Renal cortical epithelial cell (primary cell): ENCODE results near the gene GPR68. TPM values are rescaled to one million over a fixed set of nuclear protein-coding genes. Genes with fewer than 3 reads are reported as not detected.
A peak's percentile ranks its signal among the peaks of the same experiment; 100 is the strongest.

Source experiments
- DNase-seq: peaks from one replicate; pipeline ENCODE4 v3.0.0-alpha.2; 2011; ENCODE audit warnings: low read depth
- total RNA-seq: library from RNA; depleted of rRNA; stranded (reverse); fragments of >200 nt; gene quantifications from 2 replicates; pipeline ENCODE4 v1.2.3, GENCODE V29; 2014

The GPR68 gene
- total RNA-seq, result 3.0 and 3.6 TPM in 2 replicates

DNA sequence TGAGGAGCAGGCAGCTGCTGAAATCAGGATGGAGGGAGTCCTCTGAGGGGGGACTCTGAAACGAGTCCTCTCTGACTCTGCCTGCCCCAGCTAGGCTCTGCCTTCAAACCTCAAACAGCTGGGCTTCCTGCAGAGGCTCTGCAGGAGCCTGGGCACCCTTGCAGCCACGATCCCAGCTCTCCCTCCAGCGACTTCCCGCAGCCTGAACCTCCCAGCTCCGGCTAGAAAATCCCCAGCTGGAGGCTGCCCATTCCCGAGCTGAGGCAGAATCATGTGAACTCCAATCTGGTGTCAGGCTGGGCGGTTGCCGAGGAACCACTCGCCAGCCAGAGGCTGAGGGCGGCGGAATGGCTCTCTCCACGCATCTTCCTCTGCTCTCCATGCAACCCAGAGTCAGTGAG, at the start of gene GPR68:
Gene GPR68, minus strand, starts transcription at position 204 of the 401 bp plus-strand sequence. CDS start 9,654 bp downstream, outside the sequence.
- DNase-seq, result peak; percentile 59

GRCh38 chr14:91294153-91294552, 49.6 kb upstream of the GPR68 start:
- DNase-seq, result no peak

DNA sequence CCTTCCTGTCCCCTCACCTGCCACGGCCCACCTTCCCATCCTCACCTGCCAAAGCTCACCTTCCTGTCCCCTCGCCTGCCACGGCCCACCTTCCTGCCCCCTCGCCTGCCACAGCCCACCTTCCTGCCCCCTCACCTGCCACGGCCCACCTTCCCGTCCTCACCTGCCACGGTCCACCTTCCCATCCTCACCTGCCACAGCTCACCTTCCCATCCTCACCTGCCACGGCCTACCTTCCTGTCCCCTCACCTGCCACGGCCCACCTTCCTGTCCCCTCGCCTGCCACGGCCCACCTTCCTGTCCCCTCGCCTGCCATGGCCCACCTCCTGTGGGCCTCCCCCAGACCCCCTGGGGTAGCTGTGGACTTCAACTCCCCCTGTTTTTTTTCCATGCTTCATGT, 48.8 kb upstream of the GPR68 start:
- no peak for DNase-seq

GRCh38 chr14:91292491-91292890, 48.0 kb upstream of the GPR68 start:
- no peak for DNase-seq

DNA sequence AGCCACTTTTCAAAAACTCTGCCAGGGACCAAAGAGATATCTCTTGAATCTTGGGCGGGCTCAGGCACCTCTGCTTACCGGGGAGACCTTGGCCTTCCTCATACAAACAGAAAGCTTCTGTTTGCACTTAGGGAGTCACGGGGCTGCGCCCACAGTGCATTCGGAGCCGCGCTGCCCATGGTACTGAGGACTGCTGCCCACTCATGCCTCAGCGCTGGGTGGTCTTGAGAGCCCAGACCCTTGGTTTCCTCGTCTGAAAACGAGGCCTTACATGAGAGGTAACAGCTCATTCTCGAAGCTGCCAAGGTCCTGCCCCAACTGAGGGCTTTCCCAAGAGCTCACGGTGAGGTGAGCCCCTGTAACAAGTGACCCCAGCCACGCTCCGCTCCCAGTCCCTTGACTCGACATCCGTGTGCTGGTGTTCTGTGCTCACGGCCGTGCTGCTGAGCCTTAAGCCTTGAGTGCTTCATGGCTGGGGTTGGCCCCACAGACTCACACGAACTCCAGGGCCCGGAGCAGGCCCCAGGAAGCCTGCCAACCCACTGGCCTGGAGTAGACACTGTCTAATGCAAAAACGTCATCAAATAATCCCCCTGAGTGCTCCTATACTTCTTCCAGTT, 47.4 kb upstream of the GPR68 start:
- no peak for DNase-seq

DNA sequence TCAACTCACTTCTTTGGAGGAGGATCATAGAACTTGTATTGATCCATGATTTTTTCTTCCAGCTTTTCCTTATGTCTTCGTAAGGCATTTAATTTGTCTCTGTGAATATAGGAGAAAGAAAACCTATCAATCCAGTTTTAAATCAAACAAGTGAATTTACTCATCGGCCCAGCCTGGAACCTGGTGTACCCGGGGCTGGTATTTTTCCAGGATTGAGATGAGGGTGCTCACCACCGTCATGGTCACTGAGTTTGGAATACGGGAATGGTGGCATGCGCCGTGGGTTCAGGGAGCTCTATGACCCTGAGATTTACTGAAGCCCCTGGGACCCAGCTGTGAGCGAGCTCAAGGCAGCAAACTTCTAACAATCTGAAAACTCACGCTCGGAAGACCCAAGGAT, 46.5 kb upstream of the GPR68 start:
- DNase-seq, result no peak

DNA sequence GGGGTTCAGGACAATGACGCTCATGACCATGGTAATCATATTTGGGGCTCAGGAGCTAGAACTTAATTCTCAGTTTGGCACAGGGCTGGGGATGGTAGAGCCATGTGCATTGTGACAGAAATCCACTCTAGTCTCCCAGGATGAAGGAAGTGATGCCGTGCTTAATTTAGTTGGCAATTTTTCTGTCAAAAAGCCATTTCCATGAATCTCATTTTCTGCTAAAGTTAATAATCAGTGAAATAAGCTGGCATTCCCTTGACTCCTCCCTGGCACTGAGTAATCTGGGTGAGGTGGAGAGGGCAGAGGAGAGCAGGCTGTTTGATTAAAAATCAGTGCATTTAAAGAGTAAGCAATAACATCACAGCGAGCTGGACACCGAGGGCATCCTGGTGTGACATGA, 45.0 kb upstream of the GPR68 start:
- DNase-seq, result peak; percentile 16

DNA sequence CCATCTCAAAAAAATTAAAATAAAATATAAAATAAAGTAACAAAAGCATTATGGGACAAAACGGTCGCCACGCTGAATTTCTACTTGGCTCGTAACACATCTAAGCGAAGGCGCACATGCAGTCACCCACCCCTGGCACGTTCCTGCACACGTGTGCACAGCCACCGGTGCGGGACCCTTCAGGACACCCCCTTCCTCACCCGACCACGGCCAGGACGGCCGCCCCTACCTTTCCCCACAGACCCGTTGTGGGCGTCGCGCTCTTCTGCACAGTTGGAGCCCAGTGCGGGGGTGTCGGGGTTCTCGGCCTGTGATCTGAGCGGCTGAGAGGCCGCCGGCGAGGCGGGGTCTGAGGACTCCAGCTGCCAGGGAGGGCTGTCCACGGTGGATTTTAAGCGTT, 44.4 kb upstream of the GPR68 start:
- DNase-seq, result no peak

DNA sequence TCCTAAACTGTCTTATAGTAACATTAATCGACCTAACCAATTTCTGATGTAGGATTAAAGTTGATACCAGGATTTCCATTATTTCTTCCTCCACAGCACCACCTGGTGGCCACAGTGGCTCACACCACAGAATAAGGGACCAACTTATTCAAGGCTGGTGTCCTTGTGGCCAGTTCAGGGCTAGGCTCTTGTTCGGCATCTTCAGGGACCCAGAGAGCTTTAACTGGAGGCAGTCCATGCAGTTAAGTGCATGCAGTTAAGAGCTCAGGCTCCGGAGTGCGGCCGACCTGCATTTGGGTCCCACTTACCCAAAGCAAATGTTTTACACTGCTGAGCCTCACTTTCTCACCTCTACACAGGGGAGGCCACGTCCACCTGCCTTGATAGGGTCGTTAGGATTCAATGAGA, 42.0 kb upstream of the GPR68 start:
- peak; percentile 65 for DNase-seq

- DNase-seq, result no peak
These were observed 40.5 kb upstream of the GPR68 start for GRCh38 chr14:91284791-91285548.

DNA sequence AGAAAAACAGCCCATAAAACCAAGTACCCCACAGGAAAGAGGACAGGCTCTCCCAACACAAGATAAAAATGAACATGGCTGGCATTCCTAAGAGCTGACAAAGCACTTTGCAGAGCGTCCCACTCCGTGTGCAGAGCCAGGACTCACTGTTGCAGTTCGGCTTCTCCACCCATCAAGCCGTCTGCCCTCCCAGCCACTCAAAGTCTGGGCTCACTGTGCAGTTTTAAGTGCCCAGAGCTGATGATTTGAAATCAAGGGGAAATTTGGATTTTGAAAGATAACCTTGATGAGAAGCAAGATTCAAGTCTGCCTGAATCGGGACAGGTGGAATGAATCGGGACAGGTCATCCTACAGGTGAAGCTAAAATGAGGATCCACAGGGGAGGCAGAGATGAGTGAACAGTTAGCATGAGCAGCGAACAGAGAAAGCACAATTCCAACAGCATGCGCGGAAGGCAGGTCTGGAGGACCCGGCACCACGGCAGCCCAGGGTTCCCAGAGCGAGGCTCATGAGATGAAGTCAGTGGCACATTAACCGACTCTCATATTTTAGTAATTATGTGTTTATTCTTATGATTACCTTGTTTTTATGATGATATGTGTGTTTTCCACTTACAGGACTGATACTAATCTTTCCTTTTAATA, 39.8 kb upstream of the GPR68 start:
- DNase-seq, result peak; percentile 47

DNA sequence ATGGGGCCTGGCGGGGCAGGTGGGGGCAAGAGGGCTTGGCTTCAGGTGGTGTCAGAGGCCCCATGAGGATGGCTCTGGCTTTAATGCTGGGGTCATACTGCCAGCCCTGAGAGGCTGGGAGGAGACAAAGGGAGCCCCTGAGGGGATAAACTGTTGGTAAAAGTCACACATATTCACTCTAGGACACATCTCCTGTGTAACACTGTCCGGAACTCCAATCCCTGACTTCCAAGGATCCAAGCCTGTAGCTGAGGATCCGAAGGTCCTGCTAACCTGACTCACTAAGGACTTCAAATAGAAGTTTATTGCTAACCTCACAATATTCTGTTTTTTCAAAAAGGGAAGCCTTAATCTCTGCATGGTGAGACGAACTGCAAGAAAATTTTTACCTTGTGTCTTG, 39.2 kb upstream of the GPR68 start:
- DNase-seq, result no peak

DNA sequence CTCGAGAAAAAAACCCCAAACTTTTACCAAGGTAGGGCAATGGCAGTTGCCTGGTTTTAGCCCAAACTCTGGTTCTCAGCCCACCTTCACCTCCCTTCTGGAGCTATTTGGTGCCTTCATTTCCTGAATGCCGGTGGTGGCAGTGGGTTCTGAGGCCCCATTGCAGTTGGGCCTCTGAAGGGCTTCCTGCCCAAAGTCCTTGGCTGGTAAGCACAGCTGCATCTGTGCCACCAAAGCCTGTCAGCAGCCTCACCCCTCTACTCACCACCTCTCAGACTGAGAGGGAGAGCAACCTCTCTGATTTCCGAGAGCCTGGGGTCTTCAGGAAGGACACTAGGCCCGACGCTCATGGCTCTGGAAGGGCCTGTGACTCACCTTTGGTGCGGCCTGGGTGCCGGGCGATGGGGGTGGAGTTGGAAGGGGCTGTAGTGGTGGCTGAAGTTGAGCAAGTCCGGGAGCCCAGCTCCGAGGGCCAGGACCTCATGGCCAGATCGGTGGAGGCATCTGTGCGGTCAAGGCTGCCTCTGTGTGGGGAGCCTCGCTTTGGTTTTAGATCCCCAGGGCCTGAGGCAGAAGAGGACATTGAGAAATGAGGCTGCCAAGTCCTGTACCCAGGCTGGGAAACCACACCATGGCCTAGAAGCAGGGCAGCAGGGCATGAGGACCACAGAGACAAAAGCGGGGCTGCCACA, 38.6 kb upstream of the GPR68 start:
- no peak for DNase-seq

DNA sequence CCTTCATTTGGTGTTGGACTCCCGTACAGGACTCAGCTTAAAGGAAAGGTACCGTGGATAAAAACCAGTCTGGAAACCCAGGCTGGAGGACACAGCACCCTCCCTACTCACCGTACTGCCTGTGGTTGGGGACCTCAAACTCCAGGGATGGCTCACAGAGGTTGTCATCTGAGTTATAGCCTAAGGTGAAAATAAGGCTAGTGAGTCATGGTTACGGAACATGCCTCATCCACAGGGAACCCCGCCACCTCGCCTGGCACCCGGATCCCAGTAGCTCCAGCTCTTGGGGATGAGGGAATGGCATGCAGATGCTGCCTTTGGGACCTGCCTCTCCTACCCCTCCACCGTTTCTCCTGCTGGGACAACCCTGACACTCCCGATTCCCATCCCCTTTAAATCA, 36.8 kb upstream of the GPR68 start:
- no peak for DNase-seq

DNA sequence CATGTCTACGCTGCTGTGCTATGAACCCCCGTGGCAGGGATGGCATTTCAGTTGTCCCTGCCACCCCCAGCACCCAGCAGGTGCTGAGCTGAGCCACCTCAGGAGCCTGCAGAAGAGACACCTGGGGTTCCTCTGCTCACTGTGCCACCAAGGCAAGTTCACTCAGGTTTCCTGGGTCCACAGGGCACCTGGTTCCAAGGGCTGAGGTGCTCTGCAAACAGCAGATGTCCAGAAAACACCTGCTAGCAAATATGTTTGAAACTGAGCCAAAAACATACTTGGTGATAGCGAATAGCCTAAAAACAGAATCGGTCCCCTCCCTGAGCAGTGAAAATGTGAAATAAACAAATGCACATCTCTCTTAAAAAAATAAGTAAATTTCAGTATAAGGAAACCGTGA, 35.6 kb upstream of the GPR68 start:
- no peak for DNase-seq

- no peak for DNase-seq
These were observed 34.9 kb upstream of the GPR68 start for GRCh38 chr14:91279354-91279753.

DNA sequence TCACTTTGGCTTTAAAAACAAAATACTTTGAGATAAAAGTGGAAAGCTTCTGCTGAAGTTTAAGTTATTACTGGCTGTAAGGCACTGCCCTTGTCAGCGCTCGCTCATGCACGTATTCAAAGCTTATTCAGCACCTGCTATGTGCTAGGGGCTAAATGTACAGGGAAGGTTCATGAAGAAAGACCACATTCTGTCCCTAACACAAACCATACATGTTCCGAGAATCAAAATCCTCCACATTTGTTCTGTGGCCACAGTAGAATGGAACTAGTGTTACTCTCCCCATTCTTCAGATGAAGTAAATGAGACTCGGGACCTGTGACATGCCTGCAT, 33.8 kb upstream of the GPR68 start:
- DNase-seq, result no peak

DNA sequence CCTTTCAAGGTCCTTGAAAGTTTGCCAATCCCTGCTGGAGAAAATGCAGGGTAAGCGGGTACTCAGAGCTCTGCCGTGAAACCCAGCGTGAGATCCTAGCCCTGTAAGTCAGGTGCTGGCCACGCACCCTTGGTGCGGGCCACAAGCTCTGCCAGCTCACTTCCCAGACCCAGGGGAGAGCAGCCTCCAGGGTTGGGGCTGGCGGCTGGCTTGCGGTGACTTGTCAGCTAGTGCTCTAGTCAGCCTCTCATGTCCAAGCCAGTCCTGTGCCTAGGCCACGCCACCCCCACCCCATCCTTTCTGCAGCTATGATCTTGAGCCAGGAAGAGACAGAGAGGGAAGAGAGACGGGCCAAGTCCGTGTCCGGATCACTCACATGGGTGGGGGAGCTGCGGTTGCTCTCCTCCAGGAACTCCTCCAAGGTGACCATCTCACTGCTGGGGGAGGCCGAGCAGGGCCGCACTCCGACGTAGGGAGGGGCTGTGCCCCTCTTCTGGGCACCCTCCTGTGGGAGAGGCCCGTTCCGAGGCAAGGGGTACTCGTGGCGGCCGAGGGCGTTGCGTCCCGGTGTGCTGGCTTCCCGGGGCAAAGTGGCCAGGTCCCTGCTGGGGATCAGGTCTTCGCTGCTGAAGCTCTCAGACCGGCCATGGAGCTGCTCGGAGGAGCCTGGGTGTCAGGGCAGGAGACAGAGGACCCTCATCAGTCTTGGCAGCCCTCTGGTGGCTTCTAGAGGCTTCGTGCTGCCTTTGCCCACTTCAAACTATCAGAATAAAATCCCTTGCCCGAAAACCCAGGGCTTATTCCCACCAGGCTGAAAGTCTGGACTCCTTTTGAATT, 33.3 kb upstream of the GPR68 start:
- DNase-seq, result no peak

DNA sequence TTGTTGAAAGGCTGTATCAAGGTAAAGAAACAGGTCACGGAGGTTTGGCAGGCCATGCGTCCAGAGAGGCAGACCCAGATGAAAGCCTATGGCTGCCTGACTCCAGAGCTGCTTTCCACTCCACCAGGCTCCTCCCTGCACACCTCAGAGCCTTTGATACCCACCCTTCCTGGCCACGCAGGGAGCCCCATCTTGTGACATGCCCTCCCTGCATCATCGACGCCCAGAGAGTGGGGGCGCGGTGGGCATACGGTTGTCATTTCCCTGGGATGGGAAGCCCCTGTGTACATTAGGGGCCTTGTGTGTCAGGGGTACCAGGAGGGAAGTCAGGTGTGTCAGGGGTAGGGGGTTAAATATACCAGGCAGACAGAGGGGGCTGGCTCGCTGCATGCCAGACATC, 30.3 kb upstream of the GPR68 start:
- DNase-seq, result no peak

- no peak for DNase-seq
These were observed 29.4 kb upstream of the GPR68 start for GRCh38 chr14:91273885-91274273.

- DNase-seq, result no peak
These were observed 28.9 kb upstream of the GPR68 start for GRCh38 chr14:91273273-91273884.
